ENCODE measurements around the gene PURB.

GRCh38 chr7:44854644-44855364 is 30.5 kb downstream of the PURB start:
- TF ChIP-seq EZH2 (IDR thresholded peaks at IDR 0.05; ENCODE audit: borderline replicate concordance, control insufficient read depth, low read depth, low read length) (no peak), POLR2A (IDR thresholded peaks at IDR 0.05; ENCODE audit: low read depth, low read length) (no peak), ZNF384 (IDR thresholded peaks at IDR 0.05; ENCODE audit: borderline replicate concordance, low read depth, low read length) (no peak), EP300 (IDR thresholded peaks at IDR 0.05; ENCODE audit: borderline replicate concordance in 1 of 2, control insufficient read depth in 1 of 2, low read depth in 2 of 2, low read length in 2 of 2) (no peak), MAX (IDR thresholded peaks at IDR 0.05; ENCODE audit: low read depth, low read length) (no peak), CTCF (IDR thresholded peaks at IDR 0.05 in 2 of 3, conservative IDR thresholded peaks at IDR 0.05 in 1 of 3; ENCODE audit: control insufficient read depth in 2 of 3, extremely low read depth in 1 of 3, insufficient read depth in 1 of 3, low read depth in 3 of 3, low read length in 3 of 3) (no peak), HDAC6 (IDR thresholded peaks at IDR 0.05; ENCODE audit: unreplicated experiment) (no peak), KDM1A (IDR thresholded peaks at IDR 0.05; ENCODE audit: borderline replicate concordance) (no peak), CBX5 (IDR thresholded peaks at IDR 0.05; ENCODE audit: low read depth) (no peak), HDAC2 (IDR thresholded peaks at IDR 0.05) (no peak), WRNIP1 (IDR thresholded peaks at IDR 0.05; ENCODE audit: borderline replicate concordance, low read depth, low read length) (no peak), ESRRA (IDR thresholded peaks at IDR 0.05; ENCODE audit: low read length) (no peak)
- TF ChIP-seq, protein P1, sequence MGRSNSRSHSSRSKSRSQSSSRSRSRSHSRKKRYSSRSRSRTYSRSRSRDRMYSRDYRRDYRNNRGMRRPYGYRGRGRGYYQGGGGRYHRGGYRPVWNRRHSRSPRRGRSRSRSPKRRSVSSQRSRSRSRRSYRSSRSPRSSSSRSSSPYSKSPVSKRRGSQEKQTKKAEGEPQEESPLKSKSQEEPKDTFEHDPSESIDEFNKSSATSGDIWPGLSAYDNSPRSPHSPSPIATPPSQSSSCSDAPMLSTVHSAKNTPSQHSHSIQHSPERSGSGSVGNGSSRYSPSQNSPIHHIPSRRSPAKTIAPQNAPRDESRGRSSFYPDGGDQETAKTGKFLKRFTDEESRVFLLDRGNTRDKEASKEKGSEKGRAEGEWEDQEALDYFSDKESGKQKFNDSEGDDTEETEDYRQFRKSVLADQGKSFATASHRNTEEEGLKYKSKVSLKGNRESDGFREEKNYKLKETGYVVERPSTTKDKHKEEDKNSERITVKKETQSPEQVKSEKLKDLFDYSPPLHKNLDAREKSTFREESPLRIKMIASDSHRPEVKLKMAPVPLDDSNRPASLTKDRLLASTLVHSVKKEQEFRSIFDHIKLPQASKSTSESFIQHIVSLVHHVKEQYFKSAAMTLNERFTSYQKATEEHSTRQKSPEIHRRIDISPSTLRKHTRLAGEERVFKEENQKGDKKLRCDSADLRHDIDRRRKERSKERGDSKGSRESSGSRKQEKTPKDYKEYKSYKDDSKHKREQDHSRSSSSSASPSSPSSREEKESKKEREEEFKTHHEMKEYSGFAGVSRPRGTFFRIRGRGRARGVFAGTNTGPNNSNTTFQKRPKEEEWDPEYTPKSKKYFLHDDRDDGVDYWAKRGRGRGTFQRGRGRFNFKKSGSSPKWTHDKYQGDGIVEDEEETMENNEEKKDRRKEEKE (IDR thresholded peaks at IDR 0.05): no peak
